Type B pancreatic cell (in vitro differentiated cells): ENCODE results near the gene PFDN5. TPM values are rescaled to one million over a fixed set of nuclear protein-coding genes. Genes with fewer than 3 reads are reported as not detected.

ENCODE experiments used
- DNase-seq: peaks from one replicate; pipeline ENCODE4 v3.0.0; 2021; ENCODE audit warnings: mixed read lengths; ENCODE audit not compliant: unreplicated experiment; ENCODE audit errors: extremely low spot score
- H3K27ac Mint-ChIP-seq: 2 replicates; pipeline ENCODE4 v1.8.0; 2021; ENCODE audit warnings: mild to moderate bottlenecking, mixed read lengths
- H3K27me3 Mint-ChIP-seq: 2 replicates; pipeline ENCODE4 v1.8.0; 2021; ENCODE audit warnings: mixed read lengths
- H3K36me3 Mint-ChIP-seq: 2 replicates; pipeline ENCODE4 v1.8.0; 2021; ENCODE audit warnings: mixed read lengths
- H3K4me1 Mint-ChIP-seq: one replicate; pipeline ENCODE4 v1.8.0; 2021; ENCODE audit warnings: mixed read lengths; ENCODE audit not compliant: unreplicated experiment
- H3K4me3 Mint-ChIP-seq: 2 replicates; pipeline ENCODE4 v1.8.0; 2021; ENCODE audit warnings: mild to moderate bottlenecking, mixed read lengths
- H3K9me3 Mint-ChIP-seq: 2 replicates; pipeline ENCODE4 v1.8.0; 2021; ENCODE audit warnings: mixed read lengths
- CTCF ChIP-seq: fragments of 200-600 bp; sonication (generic); conservative IDR thresholded peaks from 2 replicates; pipeline ENCODE4 v1.5.0; 2021; ENCODE audit warnings: antibody characterized with exemption, mild to moderate bottlenecking
- total RNA-seq: library from RNA; stranded (reverse); gene quantifications from 2 replicates; pipeline ENCODE4 v1.2.1, GENCODE V29; 2021; ENCODE audit warnings: low replicate concordance

PFDN5 gene
- total RNA-seq, 1 donor from 2014 or later, result 336 TPM

- DNase-seq, result no peak
These were observed 3.7 kb downstream of the PFDN5 start for GRCh38 chr12:53299101-53299453.

GRCh38 chr12:53299454-53300180 lies 4.3 kb downstream of the PFDN5 start, which contains the start of gene MYG1:
Gene MYG1 (plus strand): TSS chr12:53299695. CDS start chr12:53299738, 43 bp downstream.
- H3K27me3 Mint-ChIP-seq, result no peaks in the 10 kb centered on the region
- H3K36me3 Mint-ChIP-seq, result peaks cover 12% of the 10 kb centered on the region
- peaks cover 40% of the 10 kb centered on the region for H3K4me1 Mint-ChIP-seq
- no peaks in the 10 kb centered on the region for H3K9me3 Mint-ChIP-seq
- H3K27ac Mint-ChIP-seq, result peak within 1 kb of the TSS; percentile 95
- peak; percentile 56 for TF ChIP-seq CTCF
- peak within 1 kb of the TSS; percentile 99 for H3K4me3 Mint-ChIP-seq
- peak; percentile 87 for DNase-seq

More at GRCh38 chr12:53299101-53299453, 3.7 kb downstream of the PFDN5 start:
- peaks cover 12% of the 10 kb centered on the region for H3K36me3 Mint-ChIP-seq
- no peak for TF ChIP-seq CTCF
- no peaks in the 10 kb centered on the region for H3K9me3 Mint-ChIP-seq
- peaks cover 40% of the 10 kb centered on the region for H3K4me1 Mint-ChIP-seq
- H3K4me3 Mint-ChIP-seq, result peak overlapping the region; percentile 99
- H3K27me3 Mint-ChIP-seq, result no peaks in the 10 kb centered on the region
- peak overlapping the region; percentile 95 for H3K27ac Mint-ChIP-seq

- no peaks in the 10 kb centered on the region for H3K27me3 Mint-ChIP-seq
- H3K9me3 Mint-ChIP-seq, result no peaks in the 10 kb centered on the region
- H3K27ac Mint-ChIP-seq, result peak overlapping the region; percentile 95
- H3K4me3 Mint-ChIP-seq, result peak overlapping the region; percentile 99
- peaks cover 34% of the 10 kb centered on the region for H3K4me1 Mint-ChIP-seq
- no peak for DNase-seq
- no peak for TF ChIP-seq CTCF
- peaks cover 12% of the 10 kb centered on the region for H3K36me3 Mint-ChIP-seq
These were observed 4.8 kb downstream of the PFDN5 start for GRCh38 chr12:53300187-53300586.

GRCh38 chr12:53302903-53303302 lies 7.6 kb downstream of the PFDN5 start:
- H3K9me3 Mint-ChIP-seq, result no peaks in the 10 kb centered on the region
- H3K36me3 Mint-ChIP-seq, result peaks cover 16% of the 10 kb centered on the region
- peaks cover 24% of the 10 kb centered on the region for H3K4me1 Mint-ChIP-seq
- no peak overlapping the region for H3K27ac Mint-ChIP-seq
- H3K27me3 Mint-ChIP-seq, result no peaks in the 10 kb centered on the region
- peak overlapping the region; percentile 34 for H3K4me3 Mint-ChIP-seq
- TF ChIP-seq CTCF, result no peak
- DNase-seq, result no peak

GRCh38 chr12:53306826-53307225 lies 11.5 kb downstream of the PFDN5 start:
- Mint-ChIP-seq H3K27ac (no peak overlapping the region), H3K27me3 (no peaks in the 10 kb centered on the region), H3K9me3 (no peaks in the 10 kb centered on the region), H3K4me3 (no peak overlapping the region), H3K4me1 (peaks cover 7% of the 10 kb centered on the region), H3K36me3 (peaks cover 11% of the 10 kb centered on the region)
- no peak for TF ChIP-seq CTCF
- DNase-seq, result no peak
